Measurements from ENCODE around the gene ADAT2.

ADAT2 gene

GRCh38 chr6:143405373-143406154, 44.9 kb downstream of the ADAT2 start:
- TF ChIP-seq CSRNP3 (CRISPR knock-in tag; IDR thresholded peaks at IDR 0.05) (no peak), POU6F1 (CRISPR knock-in tag; IDR thresholded peaks at IDR 0.05; ENCODE audit: borderline replicate concordance, low read depth) (no peak), ZNF8 (CRISPR knock-in tag; IDR thresholded peaks at IDR 0.05) (no peak), BACH2 (CRISPR knock-in tag; IDR thresholded peaks at IDR 0.05; ENCODE audit: borderline replicate concordance) (no peak), SNAI2 (CRISPR knock-in tag; IDR thresholded peaks at IDR 0.05) (no peak), TSHZ2 (CRISPR knock-in tag; IDR thresholded peaks at IDR 0.05) (no peak), RARB (CRISPR knock-in tag; IDR thresholded peaks at IDR 0.05) (no peak), ARNTL (CRISPR knock-in tag; IDR thresholded peaks at IDR 0.05; ENCODE audit: borderline replicate concordance, low read depth) (no peak), PATZ1 (CRISPR knock-in tag; IDR thresholded peaks at IDR 0.05; ENCODE audit: borderline replicate concordance) (no peak), OSR1 (CRISPR knock-in tag; IDR thresholded peaks at IDR 0.05) (no peak), PPARA (CRISPR knock-in tag; IDR thresholded peaks at IDR 0.05; ENCODE audit: borderline replicate concordance) (no peak), ISL1 (CRISPR knock-in tag; IDR thresholded peaks at IDR 0.05) (no peak), CSDC2 (CRISPR knock-in tag; IDR thresholded peaks at IDR 0.05) (no peak), TOX (CRISPR knock-in tag; IDR thresholded peaks at IDR 0.05; ENCODE audit: borderline replicate concordance) (no peak), ZNF70 (CRISPR knock-in tag; IDR thresholded peaks at IDR 0.05) (no peak), ZFP30 (CRISPR knock-in tag; IDR thresholded peaks at IDR 0.05) (no peak), GLIS3 (CRISPR knock-in tag; IDR thresholded peaks at IDR 0.05) (no peak), ESRRG (CRISPR knock-in tag; IDR thresholded peaks at IDR 0.05) (no peak)
- ATAC-seq, result no peak; the same call in 2 of the 3 replicates

- no peak for TF ChIP-seq POU6F1 (CRISPR knock-in tag; IDR thresholded peaks at IDR 0.05; ENCODE audit: borderline replicate concordance, low read depth)
- no peak for TF ChIP-seq TSHZ2 (CRISPR knock-in tag; IDR thresholded peaks at IDR 0.05)
- TF ChIP-seq PPARA (CRISPR knock-in tag; IDR thresholded peaks at IDR 0.05; ENCODE audit: borderline replicate concordance), result no peak
- no peak for TF ChIP-seq BACH2 (CRISPR knock-in tag; IDR thresholded peaks at IDR 0.05; ENCODE audit: borderline replicate concordance)
- no peak for TF ChIP-seq TCF4 (CRISPR knock-in tag; IDR thresholded peaks at IDR 0.05; ENCODE audit: borderline replicate concordance)
- TF ChIP-seq SNAI2 (CRISPR knock-in tag; IDR thresholded peaks at IDR 0.05), result no peak
- no peak for TF ChIP-seq CSRNP3 (CRISPR knock-in tag; IDR thresholded peaks at IDR 0.05)
- no peak for TF ChIP-seq RARB (CRISPR knock-in tag; IDR thresholded peaks at IDR 0.05)
- no peak for TF ChIP-seq TOX (CRISPR knock-in tag; IDR thresholded peaks at IDR 0.05; ENCODE audit: borderline replicate concordance)
- TF ChIP-seq ZC3H10 (CRISPR knock-in tag; IDR thresholded peaks at IDR 0.05), result no peak
- TF ChIP-seq GLIS3 (CRISPR knock-in tag; IDR thresholded peaks at IDR 0.05), result no peak
- TF ChIP-seq OSR1 (CRISPR knock-in tag; IDR thresholded peaks at IDR 0.05), result no peak
- ATAC-seq, result no peak
Observed at GRCh38 chr6:143402721-143403336, 47.7 kb downstream of the ADAT2 start.
